Fibroblast of skin of right quadriceps (primary cell): ENCODE results near the gene METTL14.
"Not testable (repeated sequence)": the region's sequence is repeated elsewhere in the genome, so short reads cannot be mapped to it uniquely, and the experiment has no call there.

ENCODE experiments used
- DNase-seq: peaks from one replicate; pipeline ENCODE4 v3.0.0-alpha.2; 2013

METTL14 gene

DNA sequence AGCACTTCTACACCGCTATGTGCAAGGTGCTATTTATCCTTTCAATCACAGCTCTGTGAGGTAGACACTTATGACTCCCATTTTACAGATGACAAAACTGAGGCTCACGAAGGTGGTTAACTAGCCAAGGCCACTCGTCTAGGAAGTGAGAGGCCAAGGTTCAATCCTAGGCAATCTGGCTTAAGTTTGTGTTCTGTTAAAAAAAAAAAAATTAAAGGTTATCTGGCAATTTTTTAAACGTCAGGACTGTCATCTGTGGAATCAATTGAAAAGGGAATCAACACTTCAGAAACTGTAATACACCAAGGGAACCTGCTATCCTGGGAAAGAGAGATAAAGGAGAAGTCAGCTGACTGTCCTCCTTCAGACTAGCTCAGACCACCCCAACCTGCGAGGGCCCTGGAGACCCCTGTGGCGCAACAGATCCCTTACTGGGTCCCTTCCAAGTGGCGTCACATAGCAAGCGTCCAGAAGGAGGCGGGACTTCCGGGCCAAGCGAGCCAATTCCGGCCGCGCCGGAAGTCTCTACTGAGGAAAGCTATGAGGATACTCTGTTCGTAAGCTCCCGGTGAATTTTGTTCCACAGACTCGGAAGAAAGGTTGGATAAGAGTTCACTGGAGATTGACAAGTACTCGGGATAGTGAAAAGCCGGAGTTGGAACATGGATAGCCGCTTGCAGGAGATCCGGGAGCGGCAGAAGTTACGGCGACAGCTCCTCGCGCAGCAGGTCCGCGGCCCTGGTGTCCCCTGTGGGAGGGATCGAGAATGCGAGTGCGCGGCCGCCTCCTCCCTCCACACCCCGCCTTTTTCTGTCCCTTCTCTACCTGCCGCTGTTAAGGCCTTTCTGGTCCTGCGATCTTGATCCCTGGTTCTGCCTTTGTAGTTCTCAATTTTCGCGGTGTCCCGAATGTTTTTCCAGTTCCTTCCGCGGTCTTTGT lies at the start of gene METTL14:
Gene METTL14, plus strand, starts transcription at position 520 of the 939 bp plus-strand sequence. Its CDS starts 143 bp downstream, at position 663.
- DNase-seq: peak; percentile 92

DNA sequence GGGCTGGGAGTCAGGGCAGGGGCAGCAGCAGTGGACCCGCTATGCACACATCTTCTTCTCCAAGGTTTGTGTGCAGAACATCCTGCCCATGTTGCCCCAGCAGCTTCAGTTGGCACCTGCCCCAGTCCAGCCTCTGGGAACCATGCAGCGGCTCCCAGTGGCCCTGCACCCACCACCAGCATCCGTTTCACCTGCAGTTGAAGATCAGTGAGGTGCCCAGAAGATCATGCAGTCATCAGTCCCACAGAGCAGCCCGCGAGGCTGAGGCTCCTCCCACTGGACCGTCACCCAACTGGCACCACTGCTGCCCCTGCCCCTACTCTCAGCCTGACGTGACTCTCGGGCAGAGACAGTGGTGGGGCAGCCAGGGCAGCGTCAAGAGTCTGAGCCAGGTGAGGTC lies 49.1 kb upstream of the METTL14 start:
- not testable (repeated sequence) for DNase-seq

DNA sequence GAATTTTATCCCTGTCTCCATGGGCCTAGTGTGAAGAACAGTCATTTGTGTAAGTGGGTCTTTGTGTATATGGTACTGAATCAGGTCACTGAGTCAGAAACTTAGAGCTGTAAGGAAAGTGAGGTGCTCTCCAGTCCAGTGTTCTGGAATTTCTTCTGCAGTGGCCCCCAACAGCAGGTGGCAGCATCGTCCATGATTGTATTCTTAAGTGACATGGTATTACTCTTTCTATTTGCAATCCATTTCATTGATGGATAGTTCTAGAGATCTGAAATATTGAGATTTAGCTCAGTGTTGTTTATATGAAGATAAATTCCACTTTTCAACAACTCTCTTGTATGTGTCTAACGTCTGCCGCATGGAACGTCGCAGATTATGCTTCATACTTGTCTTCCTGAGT lies 20.5 kb upstream of the METTL14 start:
- DNase-seq: not testable (repeated sequence)

- peak; percentile 73 for DNase-seq
Observed at GRCh38 chr4:118669220-118669619, 16.0 kb upstream of the METTL14 start.

DNA sequence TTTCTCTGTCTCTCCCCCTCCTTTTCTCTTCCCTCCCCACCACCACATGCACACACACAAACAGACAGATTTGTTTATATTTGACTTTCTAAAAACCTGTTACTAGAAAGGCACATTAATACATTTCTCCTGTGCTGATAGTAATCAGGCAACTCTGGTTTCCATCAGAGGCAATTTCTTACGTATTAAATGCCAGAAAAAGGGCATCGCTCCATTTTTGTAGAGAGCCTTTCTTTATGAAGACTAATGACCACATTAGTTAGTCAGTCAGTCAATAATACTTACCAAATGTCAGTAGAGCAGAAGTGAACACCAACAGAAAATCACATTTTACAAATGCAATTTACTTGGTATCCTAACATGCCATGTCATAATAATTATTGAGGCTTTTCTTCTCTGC lies 14.2 kb upstream of the METTL14 start:
- DNase-seq: not testable (repeated sequence)

- no peak for DNase-seq
Observed at GRCh38 chr4:118676128-118676527, 9.1 kb upstream of the METTL14 start.

DNA sequence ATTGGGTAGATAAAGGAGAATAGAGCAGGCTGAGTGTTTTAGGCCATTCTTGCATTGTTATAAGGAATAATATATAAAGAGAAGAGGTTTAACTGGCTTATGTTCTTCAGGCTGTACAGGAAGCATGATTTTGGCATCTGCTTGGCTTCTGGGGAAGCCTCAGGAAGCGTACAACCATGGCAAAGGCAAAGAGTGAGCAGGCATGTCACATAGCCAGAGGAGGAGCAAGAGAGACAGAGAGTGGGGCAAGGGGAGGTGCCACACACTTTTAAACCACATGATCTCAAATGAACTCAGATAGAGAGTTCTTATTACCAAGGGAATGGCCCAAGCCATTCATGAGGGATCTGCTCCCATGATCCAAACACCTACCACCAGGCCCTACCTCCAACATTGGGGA lies 4.4 kb upstream of the METTL14 start:
- DNase-seq: no peak

DNA sequence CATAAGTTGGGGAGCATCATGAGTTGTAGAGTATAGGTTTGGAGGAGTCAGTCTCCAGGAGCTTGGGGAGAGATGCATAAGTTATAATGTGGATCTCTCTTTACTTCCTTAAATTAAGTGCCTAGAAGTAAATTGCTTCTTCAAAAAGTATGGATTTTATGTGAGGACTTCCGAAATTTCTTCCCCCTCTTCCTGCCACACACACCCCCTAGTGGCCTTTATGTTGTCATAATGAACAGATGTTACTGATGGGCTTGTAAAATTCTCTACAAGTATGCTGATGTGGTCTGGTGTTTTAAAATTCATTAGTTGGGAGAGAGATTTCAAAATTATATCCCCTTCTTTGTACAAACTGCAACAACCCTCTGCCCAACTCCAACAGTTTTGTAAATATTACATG lies 2.3 kb upstream of the METTL14 start:
- peak; percentile 24 for DNase-seq

DNA sequence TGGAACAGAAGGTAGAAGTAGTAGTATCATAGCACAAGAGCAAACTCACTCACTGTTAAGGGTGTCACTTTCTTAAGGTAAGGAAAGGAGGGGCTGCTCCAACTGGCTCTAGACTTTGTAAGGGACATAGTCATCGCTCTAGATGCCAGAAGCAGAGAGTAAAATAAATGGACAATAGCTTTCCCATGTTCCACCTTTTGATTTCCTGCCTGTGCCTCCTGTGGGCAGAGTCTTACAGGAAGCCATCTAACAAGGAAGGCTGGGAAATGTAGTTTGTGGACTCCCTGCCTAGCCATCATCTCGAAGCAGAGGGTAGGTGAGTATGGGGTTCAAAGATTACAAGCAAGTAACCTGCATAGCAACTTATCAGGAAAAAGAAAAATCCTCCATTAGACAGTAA lies 1.7 kb upstream of the METTL14 start:
- DNase-seq: no peak

GRCh38 chr4:118703118-118703517 lies 17.9 kb downstream of the METTL14 start:
- no peak for DNase-seq

DNA sequence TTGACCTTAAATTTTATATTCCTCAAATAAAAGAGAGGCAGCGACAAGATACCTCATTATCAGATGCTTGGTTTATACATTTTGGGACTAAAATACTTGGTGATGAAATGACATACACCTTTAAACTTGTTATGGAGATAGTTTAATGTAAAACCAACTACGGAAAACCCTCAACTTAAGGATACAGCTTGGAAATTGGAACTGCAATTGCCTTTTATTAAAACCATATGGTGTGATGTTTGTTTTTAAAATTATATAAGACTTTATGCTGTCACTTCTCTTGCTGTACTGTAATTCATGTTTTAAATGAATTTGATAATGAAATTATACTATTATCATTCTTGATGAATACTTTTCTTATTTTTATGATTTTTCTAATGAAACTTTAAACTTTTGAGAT lies 25.9 kb downstream of the METTL14 start:
- peak; percentile 24 for DNase-seq

GRCh38 chr4:118712872-118713271 lies 27.7 kb downstream of the METTL14 start:
- peak; percentile 13 for DNase-seq

DNA sequence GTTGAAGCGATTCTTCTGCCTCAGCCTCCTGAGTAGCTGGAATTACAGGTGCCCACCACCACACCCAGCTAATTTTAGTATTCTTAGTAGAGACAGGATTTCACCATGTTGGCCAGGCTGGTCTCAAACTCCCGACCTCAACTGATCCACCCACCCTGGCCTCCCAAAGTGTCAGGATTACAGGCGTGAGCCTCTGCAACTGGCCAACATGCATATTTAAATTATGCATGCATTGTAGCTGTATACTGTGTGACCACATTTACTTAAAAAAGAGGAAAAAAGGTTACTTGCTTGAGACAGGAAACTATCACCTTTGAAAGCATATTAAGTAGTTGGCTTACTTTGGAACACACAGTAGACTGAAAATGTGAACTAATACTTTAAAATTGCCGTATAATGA lies 29.5 kb downstream of the METTL14 start:
- no peak for DNase-seq

- DNase-seq: no peak
Observed at GRCh38 chr4:118716304-118716703, 31.1 kb downstream of the METTL14 start.

- DNase-seq: no peak
Observed at GRCh38 chr4:118718511-118719170, 33.4 kb downstream of the METTL14 start.

DNA sequence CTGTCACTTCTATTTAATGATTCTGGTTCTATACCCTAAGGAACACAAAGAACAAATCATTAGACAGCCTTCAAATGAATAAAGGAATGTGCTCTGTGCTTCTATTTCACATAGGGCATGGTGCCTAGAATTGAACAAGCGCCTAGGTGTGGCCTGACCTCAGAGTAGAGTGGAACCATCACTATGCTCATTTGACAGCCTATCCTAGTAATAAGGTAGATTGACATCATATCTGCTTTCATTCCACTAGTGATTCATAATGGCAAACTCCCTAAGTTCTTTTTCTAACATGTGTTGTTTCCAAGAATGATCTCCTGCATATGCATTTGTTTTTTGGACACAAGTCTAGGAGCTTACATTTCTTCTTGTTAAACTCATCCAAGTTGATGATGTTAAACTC lies 36.6 kb downstream of the METTL14 start:
- DNase-seq: no peak

- DNase-seq: no peak
Observed at GRCh38 chr4:118723369-118723768, 38.2 kb downstream of the METTL14 start.

- DNase-seq: no peak
Observed at GRCh38 chr4:118727360-118727759, 42.2 kb downstream of the METTL14 start.

DNA sequence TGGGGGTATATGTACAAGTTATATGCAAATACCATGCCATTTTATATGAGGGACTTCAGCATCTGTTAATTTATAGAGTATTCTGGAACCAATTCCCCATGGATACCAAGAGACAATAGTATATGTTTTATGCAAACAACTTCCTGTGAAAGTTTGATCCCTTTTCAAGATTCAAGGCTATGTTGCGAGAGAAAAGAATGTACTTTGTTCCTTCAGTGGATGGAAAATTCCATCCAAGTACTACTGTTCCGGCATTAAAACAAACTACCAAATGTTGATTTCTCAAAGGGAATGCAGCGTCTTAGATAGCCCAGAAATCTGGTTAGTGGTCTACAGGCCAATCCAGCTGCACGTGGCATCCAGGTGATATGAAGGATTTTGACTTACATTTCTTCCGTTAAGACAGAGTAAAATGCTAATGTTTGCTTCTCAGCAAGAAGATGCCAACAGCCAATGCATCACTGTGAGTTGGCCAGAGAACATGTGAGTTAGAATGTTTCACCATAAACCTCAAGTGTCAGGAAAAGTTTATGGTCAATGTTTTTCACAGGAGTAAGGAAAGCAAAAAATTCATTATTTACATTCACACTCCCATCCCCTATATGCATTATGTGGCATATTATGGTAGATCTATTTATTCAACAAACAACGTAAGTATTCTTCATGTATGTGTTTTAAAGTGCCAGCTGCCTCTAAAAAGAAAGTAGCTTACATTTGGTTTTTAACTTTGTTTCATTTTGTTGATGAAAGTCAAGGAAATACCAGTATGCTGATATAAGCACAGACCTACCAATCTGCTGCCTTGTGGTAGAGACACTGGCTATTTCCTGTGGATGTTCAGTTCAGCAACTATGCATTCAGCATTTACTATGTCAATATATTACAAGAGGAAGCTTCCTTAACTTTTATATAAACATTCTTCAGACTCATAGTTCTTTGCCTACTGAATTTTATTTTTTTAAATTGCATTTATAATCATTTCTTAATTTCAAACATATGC lies 44.4 kb downstream of the METTL14 start:
- peak; percentile 77 for DNase-seq

- no peak for DNase-seq
Observed at GRCh38 chr4:118730683-118731082, 45.5 kb downstream of the METTL14 start.

- DNase-seq: peak; percentile 44
Observed at GRCh38 chr4:118732591-118733330, 47.6 kb downstream of the METTL14 start.
